PC-3 (cell line): ENCODE results near the gene PLXNA1. TPM values are rescaled to one million over a fixed set of nuclear protein-coding genes. Genes with fewer than 3 reads are reported as not detected.

Experiments used
- ATAC-seq: fragments of 200-7000 bp; cut with Tn5 transposase; 2 replicates; pipeline ENCODE4 v1.9.1; 2020; ENCODE audit warnings: mild to moderate bottlenecking, moderate library complexity
- BruUV-seq: library from RNA; stranded (reverse); fragments of 400-500 nt; replicated peaks from 2 replicates; lab custom pipeline; 2021; lab: Mats Ljungman, UMichigan
- CTCF ChIA-PET: fragments of 300-600 bp; sonication (Branson Sonifier 250); formaldehyde crosslinking; loops from one replicate; lab custom pipeline; 2022; ENCODE audit warnings: antibody characterized with exemption; lab: Charles Lee
- POLR2A ChIA-PET: fragments of 300-600 bp; sonication (Branson Sonifier 250); formaldehyde crosslinking; loops from one replicate; lab custom pipeline; 2022; ENCODE audit warnings: antibody characterized with exemption; ENCODE audit not compliant: unreplicated experiment; lab: Charles Lee
- DNase-seq: peaks from one replicate; pipeline ENCODE4 v3.0.0-alpha.2; 2015
- H2AFZ ChIP-seq: fragments of 300-600 bp; sonication (generic); 2 replicates; pipeline ENCODE4 v1.6.0; 2016; ENCODE audit warnings: antibody characterized with exemption, low read length
- H3F3A ChIP-seq: fragments of 300-600 bp; sonication (generic); one replicate; pipeline ENCODE4 v1.6.0; 2017; ENCODE audit warnings: antibody characterized with exemption, low read length, control low read depth, mild to moderate bottlenecking; ENCODE audit not compliant: unreplicated experiment
- H3K27ac ChIP-seq: fragments of 300-600 bp; sonication (generic); 2 replicates; pipeline ENCODE4 v1.5.1; 2016; ENCODE audit warnings: mild to moderate bottlenecking, low read length
- H3K27me3 ChIP-seq: fragments of 300-600 bp; sonication (generic); 2 replicates; pipeline ENCODE4 v1.6.1; 2016; ENCODE audit warnings: low read length, mixed read lengths
- H3K36me3 ChIP-seq: fragments of 300-600 bp; sonication (generic); 2 replicates; pipeline ENCODE4 v1.6.1; 2016; ENCODE audit warnings: low read depth, mixed run types, low read length, mixed read lengths
- H3K4me1 ChIP-seq: fragments of 300-600 bp; sonication (generic); 2 replicates; pipeline ENCODE4 v1.5.1; 2016; ENCODE audit warnings: low read length; ENCODE audit not compliant: insufficient read depth
- H3K4me2 ChIP-seq: fragments of 300-600 bp; sonication (generic); 2 replicates; pipeline ENCODE4 v1.6.0; 2016; ENCODE audit warnings: low read length
- H3K4me3 ChIP-seq: fragments of 300-600 bp; sonication (generic); 2 replicates; pipeline ENCODE4 v1.5.1; 2016; ENCODE audit warnings: mild to moderate bottlenecking, low read length, mixed read lengths
- H3K79me2 ChIP-seq: fragments of 300-600 bp; sonication (generic); 2 replicates; pipeline ENCODE4 v1.6.1; 2017; ENCODE audit warnings: low read length, mixed read lengths
- H3K9ac ChIP-seq: fragments of 300-600 bp; sonication (generic); 2 replicates; pipeline ENCODE4 v1.6.0; 2016; ENCODE audit warnings: mild to moderate bottlenecking, low read length
- H3K9me2 ChIP-seq: fragments of 300-600 bp; sonication (generic); replicated peaks from 2 replicates; pipeline ENCODE4 v1.6.1; 2016; ENCODE audit warnings: mixed run types, low read length, mixed read lengths
- H3K9me3 ChIP-seq: fragments of 300-600 bp; sonication (generic); 2 replicates; pipeline ENCODE4 v1.6.1; 2016; ENCODE audit warnings: low read length, mixed read lengths
- H4K20me1 ChIP-seq: fragments of 300-600 bp; sonication (generic); 2 replicates; pipeline ENCODE4 v1.6.1; 2016; ENCODE audit warnings: low read length, mixed read lengths
- CTCF ChIP-seq: fragments of 300-600 bp; sonication (generic); conservative IDR thresholded peaks from 2 replicates; pipeline ENCODE4 v1.5.1; 2017; ENCODE audit warnings: antibody characterized with exemption, low read depth, mild to moderate bottlenecking, low read length
- EZH2 ChIP-seq: fragments of 300-600 bp; sonication (generic); IDR thresholded peaks from one replicate; pipeline ENCODE4 v1.6.1; 2017; ENCODE audit warnings: antibody characterized with exemption, mild to moderate bottlenecking, low read length; ENCODE audit not compliant: unreplicated experiment
- EZH2phosphoT487 ChIP-seq: fragments of 300-600 bp; sonication (generic); IDR thresholded peaks from 2 replicates; pipeline ENCODE4 v1.6.1; 2018; ENCODE audit warnings: mild to moderate bottlenecking, antibody characterized with exemption, low read length, borderline replicate concordance
- intact Hi-C: fragments of 100-400 bp; cut with micrococcal nuclease; formaldehyde crosslinking; loops from 2 replicates; pipeline ENCODE4 v1.9.0; 2023
- total RNA-seq: library from RNA; depleted of rRNA; stranded (reverse); fragments of >200 nt; gene quantifications from 2 replicates; pipeline ENCODE4 v1.2.3, GENCODE V29; 2014

Gene PLXNA1
- total RNA-seq, 1 experiment from 2014 or later: 30.0 TPM

- no peak for DNase-seq
- Histone ChIP-seq H2AFZ (no peak overlapping the region), H4K20me1 (no peaks in the 10 kb centered on the region), H3F3A (no peaks in the 10 kb centered on the region), H3K9ac (no peak overlapping the region), H3K4me1 (no peaks in the 10 kb centered on the region), H3K36me3 (no peaks in the 10 kb centered on the region; the same call in 1 of the 2 replicates), H3K4me3 (no peak overlapping the region), H3K9me3 (no peaks in the 10 kb centered on the region), H3K27me3 (no peaks in the 10 kb centered on the region), H3K4me2 (no peak overlapping the region), H3K79me2 (no peaks in the 10 kb centered on the region), H3K9me2 (no peaks in the 10 kb centered on the region), H3K27ac (no peak overlapping the region)
- TF ChIP-seq EZH2phosphoT487: no peak
- no peak for TF ChIP-seq EZH2
- TF ChIP-seq CTCF: no peak
- BruUV-seq: no TSS peak
- no peak for ATAC-seq
- CTCF ChIA-PET: no interaction called here
- POLR2A ChIA-PET: no interaction called here
- intact Hi-C loops: no loop called here
Observed at GRCh38 chr3:127028781-127029657, 46.1 kb downstream of the PLXNA1 start.

GRCh38 chr3:127029658-127030507 lies 47.0 kb downstream of the PLXNA1 start:
- no peaks in the 10 kb centered on the region for H3K9me2 ChIP-seq
- H3K27ac ChIP-seq: no peak overlapping the region
- ChIA-PET CTCF (no interaction called here), POLR2A (no interaction called here)
- H2AFZ ChIP-seq: no peak overlapping the region
- no peak for TF ChIP-seq CTCF
- no peak for TF ChIP-seq EZH2
- TF ChIP-seq EZH2phosphoT487: no peak
- no peaks in the 10 kb centered on the region for H3K27me3 ChIP-seq
- H3K4me3 ChIP-seq: no peak overlapping the region
- no peak overlapping the region for H3K9ac ChIP-seq
- no peaks in the 10 kb centered on the region for H3K4me1 ChIP-seq
- H3F3A ChIP-seq: no peaks in the 10 kb centered on the region
- DNase-seq: no peak
- no peaks in the 10 kb centered on the region for H3K79me2 ChIP-seq
- H4K20me1 ChIP-seq: no peaks in the 10 kb centered on the region
- no peaks in the 10 kb centered on the region; the same call in 1 of the 2 replicates for H3K36me3 ChIP-seq
- intact Hi-C loops: no loop called here
- ATAC-seq: no peak
- no peaks in the 10 kb centered on the region for H3K9me3 ChIP-seq
- no TSS peak for BruUV-seq
- H3K4me2 ChIP-seq: no peak overlapping the region
